Superior temporal gyrus (tissue), 1 donor: ENCODE data around the gene LMF2.
A peak's percentile ranks its signal among the peaks of the same experiment; 100 is the strongest.

Source experiments
- DNase-seq: peaks from one replicate; pipeline ENCODE4 v3.0.0-alpha.2; 2016; ENCODE audit errors: extremely low spot score

The LMF2 gene

GRCh38 chr22:50482107-50483074 lies 25.1 kb downstream of the LMF2 start:
- no peak for DNase-seq

- DNase-seq = no peak
Observed at GRCh38 chr22:50481440-50482106, 25.9 kb downstream of the LMF2 start, which contains the start of gene ADM2. Gene ADM2 (plus strand): TSS chr22:50481543. CDS start chr22:50481848, 305 bp downstream.

- no peak for DNase-seq
Observed at GRCh38 chr22:50481045-50481439, 26.5 kb downstream of the LMF2 start.

GRCh38 chr22:50479721-50480120 lies 27.8 kb downstream of the LMF2 start:
- no peak for DNase-seq

- no peak for DNase-seq
Observed at GRCh38 chr22:50477923-50478322, 29.6 kb downstream of the LMF2 start.

- DNase-seq = no peak
Observed at GRCh38 chr22:50476868-50477267, 30.6 kb downstream of the LMF2 start.

GRCh38 chr22:50475652-50476002 lies 31.9 kb downstream of the LMF2 start:
- no peak for DNase-seq

- peak; percentile 92 for DNase-seq
Observed at GRCh38 chr22:50474710-50475651, 32.5 kb downstream of the LMF2 start, which contains the start of gene SBF1. Gene SBF1 (minus strand): TSS chr22:50475035. CDS start chr22:50474840, 195 bp downstream.

- no peak for DNase-seq
Observed at GRCh38 chr22:50473855-50474671, 33.4 kb downstream of the LMF2 start.

GRCh38 chr22:50473088-50473487 lies 34.4 kb downstream of the LMF2 start:
- DNase-seq = no peak

- DNase-seq = no peak
Observed at GRCh38 chr22:50471962-50472361, 35.5 kb downstream of the LMF2 start.

GRCh38 chr22:50471197-50471847 lies 36.2 kb downstream of the LMF2 start:
- DNase-seq = peak; percentile 81

GRCh38 chr22:50470491-50470890 lies 37.0 kb downstream of the LMF2 start:
- no peak for DNase-seq

GRCh38 chr22:50469377-50470305 lies 37.9 kb downstream of the LMF2 start:
- DNase-seq = no peak

GRCh38 chr22:50468626-50469025 lies 38.9 kb downstream of the LMF2 start:
- DNase-seq = no peak

- DNase-seq = no peak
Observed at GRCh38 chr22:50467773-50468440, 39.6 kb downstream of the LMF2 start.

GRCh38 chr22:50467341-50467740 lies 40.2 kb downstream of the LMF2 start:
- no peak for DNase-seq

- no peak for DNase-seq
Observed at GRCh38 chr22:50465066-50465930, 42.2 kb downstream of the LMF2 start.
